ENCODE measurements around the gene STIP1.

STIP1 gene

GRCh38 chr11:64150481-64151239, 35.3 kb upstream of the STIP1 start:
- H3K4me3 ChIP-seq (replicated peaks in 1 of 2; ENCODE audit: low read depth in 2 of 2, low read length in 2 of 2): no peak overlapping the region
- TF ChIP-seq CTCF (IDR thresholded peaks at IDR 0.05; ENCODE audit: low read depth, low read length): no peak
- no peak for DNase-seq (ENCODE audit: low read depth in 2 of 2)

GRCh38 chr11:64151337-64151736, 34.6 kb upstream of the STIP1 start:
- no peak for TF ChIP-seq CTCF (IDR thresholded peaks at IDR 0.05; ENCODE audit: low read depth, low read length)
- H3K4me3 ChIP-seq (replicated peaks in 1 of 2; ENCODE audit: low read depth in 2 of 2, low read length in 2 of 2): no peak overlapping the region
- DNase-seq (ENCODE audit: low read depth in 2 of 2): no peak

GRCh38 chr11:64152841-64153691, 32.9 kb upstream of the STIP1 start:
- H3K4me3 ChIP-seq (replicated peaks in 1 of 2; ENCODE audit: low read depth in 2 of 2, low read length in 2 of 2): no peak overlapping the region
- DNase-seq (ENCODE audit: low read depth in 2 of 2): peak; percentile 49 to 51

GRCh38 chr11:64153812-64154211, 32.2 kb upstream of the STIP1 start:
- H3K4me3 ChIP-seq (replicated peaks in 1 of 2; ENCODE audit: low read depth in 2 of 2, low read length in 2 of 2): no peak overlapping the region
- TF ChIP-seq CTCF (IDR thresholded peaks at IDR 0.05; ENCODE audit: low read depth, low read length): no peak
- no peak for DNase-seq (ENCODE audit: low read depth in 2 of 2)

More at GRCh38 chr11:64152841-64153691, 32.9 kb upstream of the STIP1 start:
- peak; percentile 84 for TF ChIP-seq CTCF (IDR thresholded peaks at IDR 0.05; ENCODE audit: low read depth, low read length)

- TF ChIP-seq CTCF (IDR thresholded peaks at IDR 0.05; ENCODE audit: low read depth, low read length): no peak
- DNase-seq (ENCODE audit: low read depth in 2 of 2): no peak
- no peak overlapping the region for H3K4me3 ChIP-seq (replicated peaks in 1 of 2; ENCODE audit: low read depth in 2 of 2, low read length in 2 of 2)
Observed at GRCh38 chr11:64156235-64157011, 29.5 kb upstream of the STIP1 start.

- no peak overlapping the region for H3K4me3 ChIP-seq (replicated peaks in 1 of 2; ENCODE audit: low read depth in 2 of 2, low read length in 2 of 2)
- TF ChIP-seq CTCF (IDR thresholded peaks at IDR 0.05; ENCODE audit: low read depth, low read length): no peak
- DNase-seq (ENCODE audit: low read depth in 2 of 2): no peak
Observed at GRCh38 chr11:64157631-64158394, 28.2 kb upstream of the STIP1 start.

Measured in cardiac fibroblast (primary cell).